CD4-positive, alpha-beta T cell treated with Interleukin-1 beta for 1 hour (primary cell): ENCODE data around the gene DMRT1.

Experiments used
- DNase-seq, 2 donors: peaks; one replicate each; pipeline ENCODE4 v3.0.0-alpha.2; 2020 to 2022

The DMRT1 gene

DNA sequence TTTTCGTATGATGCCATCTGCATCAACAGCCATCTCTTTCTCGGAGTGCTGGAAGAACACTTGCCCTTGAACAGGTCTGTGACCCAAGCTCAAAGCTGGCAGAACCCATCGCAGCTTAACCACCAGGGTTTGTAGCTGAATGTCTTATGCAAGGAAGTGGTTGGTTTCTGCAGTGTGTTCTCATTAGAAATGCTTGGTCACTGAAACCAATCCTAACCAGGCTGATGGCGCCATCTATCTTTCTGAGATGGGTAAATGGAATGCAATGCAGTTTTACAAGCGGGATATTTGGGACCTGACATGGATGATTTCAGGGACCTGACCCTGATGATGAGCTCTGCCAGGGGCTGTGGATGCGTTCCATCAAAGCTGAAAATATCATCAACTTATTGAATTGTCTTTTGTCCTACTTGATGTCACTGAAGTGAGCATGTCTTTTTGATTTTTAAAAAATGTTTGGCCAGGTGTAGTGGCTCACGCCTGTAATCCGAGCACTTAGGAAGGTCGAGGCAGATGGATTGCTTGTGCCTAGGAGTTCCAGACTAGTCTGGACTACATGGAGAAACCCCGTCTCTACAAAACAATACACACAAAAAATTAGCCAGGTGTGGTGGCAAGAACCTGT, 163.7 kb downstream of the DMRT1 start:
- DNase-seq: peak in 1 of 2 donors; percentile 9

DNA sequence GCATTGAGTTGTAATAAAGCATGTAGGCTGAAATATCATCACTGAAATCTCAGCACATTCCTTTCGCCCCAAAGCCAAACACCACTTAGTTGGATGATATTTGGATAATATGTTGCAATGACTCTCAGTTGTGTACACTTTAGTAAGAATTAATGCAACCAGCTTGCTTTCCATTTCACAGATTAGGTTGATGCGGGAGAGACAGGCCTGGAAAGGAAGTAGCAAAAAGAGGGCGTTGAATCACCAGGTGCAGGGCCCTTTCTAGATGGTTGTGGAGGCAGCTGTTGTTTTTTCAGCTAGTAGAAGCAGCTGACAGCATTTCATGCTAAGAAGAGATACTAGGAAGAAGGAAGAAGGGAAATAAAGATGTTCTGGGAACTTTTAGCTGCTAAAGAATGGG, 165.8 kb downstream of the DMRT1 start:
- DNase-seq: no peak

DNA sequence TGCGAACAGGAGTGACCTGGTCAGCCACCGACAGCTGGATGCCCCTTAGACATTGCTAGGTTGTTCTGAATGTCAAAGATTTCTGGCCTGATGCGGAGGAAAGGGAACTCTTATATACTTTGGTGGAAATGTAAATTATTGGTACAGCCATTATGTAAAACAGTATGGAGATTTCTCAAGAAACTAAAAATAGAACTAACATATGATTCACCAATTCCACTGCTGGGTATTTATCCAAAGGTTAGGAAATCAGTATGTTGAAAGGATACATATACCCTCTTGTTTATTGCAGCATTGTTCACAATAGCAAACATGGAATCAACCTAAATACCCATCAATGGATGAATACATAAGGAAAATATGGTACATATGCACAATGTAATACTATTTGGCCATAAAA, 166.7 kb downstream of the DMRT1 start:
- no peak for DNase-seq

DNA sequence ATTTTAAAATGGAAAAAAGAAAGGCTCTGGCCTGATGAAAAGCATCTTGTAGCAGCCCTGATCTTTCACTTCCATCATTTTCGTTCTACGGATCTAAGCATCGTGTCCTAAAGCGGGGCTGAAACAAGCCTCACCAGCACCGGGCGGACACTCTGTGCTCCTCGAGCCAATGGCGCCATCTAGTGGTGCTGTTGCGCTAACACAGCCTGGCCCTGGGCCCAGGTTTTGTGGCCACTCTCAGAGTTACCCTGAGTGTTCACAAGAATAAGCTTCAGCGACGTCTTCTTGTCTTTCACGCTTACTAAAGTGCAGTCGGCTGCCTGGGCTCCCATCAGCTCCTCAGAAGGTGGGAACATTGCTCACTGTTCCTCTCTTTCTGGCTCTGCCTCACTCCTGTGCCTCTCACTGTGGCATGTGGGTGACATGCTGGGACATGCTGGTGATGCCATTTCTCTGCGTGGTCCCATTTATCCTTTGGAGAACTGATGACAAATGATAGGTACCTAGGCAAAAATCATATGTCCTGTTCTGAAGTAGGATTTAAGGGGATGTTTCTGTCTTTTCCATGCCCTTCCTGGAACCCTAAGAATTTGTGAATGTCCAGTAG, 167.7 kb downstream of the DMRT1 start:
- DNase-seq: peak; percentile 66 to 69

DNA sequence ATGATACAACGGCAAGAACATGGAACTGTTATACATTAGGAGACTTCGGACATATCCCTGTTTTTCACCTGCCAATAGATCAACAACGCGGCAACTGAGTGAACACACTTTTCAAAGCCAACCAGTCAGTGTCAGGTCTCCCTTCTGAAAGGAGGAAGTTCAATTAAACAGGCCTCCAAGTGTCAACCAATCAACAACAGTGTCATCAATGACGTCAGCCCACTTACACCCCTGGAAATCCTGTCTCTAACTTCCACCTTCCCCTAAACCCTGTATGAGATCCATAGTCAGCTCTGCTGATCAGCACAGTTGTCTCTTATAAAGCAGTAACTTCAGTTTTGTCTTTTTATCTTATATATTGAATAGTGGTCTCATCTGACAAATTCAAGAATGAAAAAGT, 171.5 kb downstream of the DMRT1 start:
- peak in 1 of 2 donors; percentile 7 for DNase-seq

DNA sequence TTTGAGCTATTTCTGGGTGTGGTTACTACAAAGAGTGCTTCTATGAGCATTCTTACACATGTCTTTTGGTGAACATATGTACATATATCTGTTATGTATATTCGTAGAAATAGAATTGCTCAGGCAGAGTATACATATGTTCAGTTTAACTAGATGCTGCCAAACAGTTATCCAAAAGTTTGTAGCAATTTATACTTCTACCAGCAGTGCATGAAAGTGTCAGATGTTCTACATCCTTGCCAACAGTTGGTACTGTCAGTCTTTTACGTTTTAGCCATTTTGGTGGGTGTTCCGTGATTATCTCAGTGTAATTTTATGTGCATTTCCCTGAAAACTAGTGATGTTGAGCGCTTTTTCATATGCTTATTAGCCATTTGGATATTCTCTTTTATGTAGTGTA, 172.7 kb downstream of the DMRT1 start:
- no peak for DNase-seq

DNA sequence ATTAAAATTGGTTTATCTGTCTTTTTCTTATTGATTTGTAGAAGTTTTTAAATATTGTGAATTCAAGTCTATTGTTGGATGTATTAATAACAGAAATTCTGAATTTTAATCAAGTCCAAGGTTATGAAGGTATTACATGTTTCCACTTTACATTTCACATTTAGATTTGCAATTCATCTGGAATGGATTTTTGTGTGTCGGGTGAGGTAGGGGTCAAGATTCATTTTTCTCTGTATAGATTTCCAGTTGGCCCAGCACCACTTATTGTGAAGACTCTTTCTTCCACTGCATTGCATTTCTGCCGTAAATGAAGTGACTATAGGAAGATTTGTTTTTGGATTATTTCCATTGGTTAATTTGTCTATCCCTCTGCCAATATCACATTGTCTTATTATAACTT, 173.1 kb downstream of the DMRT1 start:
- no peak for DNase-seq

DNA sequence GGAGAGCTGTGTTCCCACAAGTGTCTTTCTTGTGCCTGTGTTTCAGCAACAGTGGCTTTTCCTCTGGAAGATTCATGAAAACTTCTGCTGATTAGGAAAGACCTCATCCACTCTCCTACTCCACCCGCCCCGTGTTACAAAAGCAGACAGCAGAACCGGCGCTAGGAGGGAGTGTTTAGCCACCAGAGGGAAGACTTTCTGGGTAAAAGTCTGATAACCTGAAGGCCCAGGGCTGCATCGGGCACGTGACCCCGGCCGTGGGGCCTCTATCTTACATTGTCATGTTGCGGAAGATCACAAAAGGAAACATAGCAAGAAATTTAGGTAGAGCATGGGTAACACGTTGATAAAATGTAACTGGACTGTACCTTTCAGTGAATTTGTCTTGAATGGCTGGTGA, 176.6 kb downstream of the DMRT1 start:
- DNase-seq: no peak
